ENCODE measurements around the gene CD6.

DNA sequence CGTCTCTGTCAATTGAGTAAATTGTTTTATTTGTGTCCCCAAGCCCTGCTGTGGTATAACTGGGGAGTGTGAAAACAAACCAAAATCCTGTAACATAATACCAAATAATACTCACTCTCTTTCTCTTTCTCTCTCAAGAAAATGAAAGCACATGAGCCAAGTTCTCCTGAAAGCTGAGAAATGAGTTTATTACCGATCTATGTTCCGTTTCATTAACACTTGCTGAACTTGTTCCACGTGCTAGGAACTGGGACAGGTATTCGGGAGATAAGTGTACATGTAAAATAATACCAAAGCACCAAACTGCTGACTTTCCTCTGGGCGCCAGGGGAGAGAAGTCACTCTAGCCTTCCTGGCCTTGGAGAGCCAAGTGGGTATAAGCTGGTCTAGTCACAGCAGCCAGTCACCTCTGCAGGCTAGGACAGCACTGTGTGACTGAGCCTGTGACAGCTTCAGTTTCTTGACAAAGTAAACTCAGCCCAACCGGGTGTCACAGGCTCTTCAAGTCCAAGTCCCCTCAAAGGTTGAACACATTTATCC lies 23.1 kb downstream of the CD6 start:
- TF ChIP-seq, protein P1, sequence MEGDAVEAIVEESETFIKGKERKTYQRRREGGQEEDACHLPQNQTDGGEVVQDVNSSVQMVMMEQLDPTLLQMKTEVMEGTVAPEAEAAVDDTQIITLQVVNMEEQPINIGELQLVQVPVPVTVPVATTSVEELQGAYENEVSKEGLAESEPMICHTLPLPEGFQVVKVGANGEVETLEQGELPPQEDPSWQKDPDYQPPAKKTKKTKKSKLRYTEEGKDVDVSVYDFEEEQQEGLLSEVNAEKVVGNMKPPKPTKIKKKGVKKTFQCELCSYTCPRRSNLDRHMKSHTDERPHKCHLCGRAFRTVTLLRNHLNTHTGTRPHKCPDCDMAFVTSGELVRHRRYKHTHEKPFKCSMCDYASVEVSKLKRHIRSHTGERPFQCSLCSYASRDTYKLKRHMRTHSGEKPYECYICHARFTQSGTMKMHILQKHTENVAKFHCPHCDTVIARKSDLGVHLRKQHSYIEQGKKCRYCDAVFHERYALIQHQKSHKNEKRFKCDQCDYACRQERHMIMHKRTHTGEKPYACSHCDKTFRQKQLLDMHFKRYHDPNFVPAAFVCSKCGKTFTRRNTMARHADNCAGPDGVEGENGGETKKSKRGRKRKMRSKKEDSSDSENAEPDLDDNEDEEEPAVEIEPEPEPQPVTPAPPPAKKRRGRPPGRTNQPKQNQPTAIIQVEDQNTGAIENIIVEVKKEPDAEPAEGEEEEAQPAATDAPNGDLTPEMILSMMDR (IDR thresholded peaks at IDR 0.05 in 8 of 11, conservative IDR thresholded peaks at IDR 0.05 in 3 of 11), result no peak
- no peak for TF ChIP-seq POLR2A (IDR thresholded peaks at IDR 0.05)
